Stimulated activated CD4-positive, alpha-beta T cell treated with anti-CD3 and anti-CD28 coated beads, TNF-alpha, amount 100 ng/mL, for 24 hours (primary cell): Measurements from ENCODE around the gene KLHL24.
"Not testable (repeated sequence)": the region's sequence is repeated elsewhere in the genome, so short reads cannot be mapped to it uniquely, and the experiment has no call there.

ENCODE experiments used
- DNase-seq, 3 experiments: peaks; one replicate each; pipeline ENCODE4 v3.0.0-alpha.2; 2020; ENCODE audit warnings: low read depth in 3 of 3

Gene KLHL24

DNA sequence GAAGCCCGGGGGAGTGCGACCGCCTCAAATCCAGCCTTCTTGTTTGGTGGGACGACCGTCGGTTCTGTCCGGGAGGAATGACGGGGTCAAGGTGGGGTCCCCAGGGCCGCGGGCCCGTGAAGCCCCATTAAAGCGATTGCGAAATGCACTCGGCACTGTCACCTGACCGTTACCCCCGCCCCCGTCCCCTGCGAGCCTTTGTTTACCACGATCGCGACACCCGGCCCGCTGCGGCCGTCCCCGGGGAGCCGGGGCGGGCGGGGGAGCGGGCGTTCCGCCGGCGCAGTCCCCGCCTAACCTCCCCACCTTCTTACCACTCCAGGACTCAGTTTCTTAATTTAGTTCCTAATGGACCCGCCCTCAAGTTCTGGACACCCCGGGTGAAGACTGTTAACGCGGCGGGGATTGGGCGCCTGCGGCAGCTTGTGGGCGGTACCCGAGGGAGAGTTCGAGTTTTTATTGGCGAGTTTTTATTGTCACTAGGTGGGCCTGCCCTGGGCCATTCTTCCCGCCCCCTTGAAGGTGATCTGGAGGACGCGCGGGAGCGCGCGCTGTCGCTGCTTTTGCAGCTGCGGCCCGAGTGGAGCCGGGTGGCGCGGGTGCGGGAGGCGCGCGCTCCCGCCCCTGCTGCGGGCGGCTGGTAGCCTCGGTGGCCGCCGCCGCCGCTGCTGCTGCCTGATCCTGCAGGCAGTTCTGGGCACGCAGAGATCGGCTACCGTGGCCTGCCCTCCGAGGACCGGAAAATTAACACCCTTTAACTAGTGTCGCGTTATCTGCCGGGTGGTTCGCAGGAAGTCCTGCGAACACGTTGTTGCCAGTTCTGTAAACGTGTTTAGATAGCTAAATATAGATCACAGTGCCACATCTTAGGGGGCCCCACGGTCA, 1.0 kb downstream of the KLHL24 start:
- DNase-seq = peak; percentile 82 to 92 (median 88)

DNA sequence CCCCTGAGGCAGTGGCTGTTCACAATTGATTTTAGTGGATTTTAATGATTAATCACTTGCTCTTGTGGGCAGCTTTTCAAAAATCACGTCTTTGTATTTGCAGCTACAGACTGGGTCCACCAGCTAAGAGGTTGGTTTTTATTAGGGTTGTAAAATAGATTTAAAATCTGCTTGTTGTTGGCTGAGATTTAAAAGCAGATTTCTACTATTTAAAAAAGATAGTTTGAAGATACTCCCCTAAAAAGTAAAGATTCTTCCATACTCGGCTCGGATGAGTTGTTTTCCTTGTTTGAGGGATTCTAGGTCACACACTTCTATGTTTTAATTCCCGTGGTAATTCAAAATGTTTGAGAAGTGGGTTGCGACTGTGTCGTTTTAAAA, 1.7 kb downstream of the KLHL24 start:
- DNase-seq = no peak

DNA sequence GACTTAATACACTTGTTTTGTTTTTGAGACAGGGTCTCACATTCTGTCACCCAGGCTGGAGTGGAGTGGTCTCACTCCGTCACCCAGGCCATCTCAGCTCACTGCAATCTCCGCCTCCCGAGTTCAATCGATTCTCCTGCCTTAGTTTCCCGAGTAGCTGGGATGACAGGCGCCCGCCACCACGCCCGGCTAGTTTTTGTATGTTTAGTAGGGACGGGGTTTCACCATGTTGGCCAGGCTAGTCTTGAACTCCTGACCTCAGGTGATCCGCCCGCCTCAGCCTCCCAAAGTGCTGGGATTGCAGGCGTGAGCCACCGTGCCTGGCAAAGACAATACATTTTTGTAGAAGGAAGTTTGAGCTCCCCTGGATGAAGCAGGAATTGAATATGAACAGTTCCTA, 2.2 kb downstream of the KLHL24 start:
- not testable (repeated sequence) for DNase-seq

GRCh38 chr3:183638101-183638852, 2.9 kb downstream of the KLHL24 start:
- DNase-seq = no peak

GRCh38 chr3:183640635-183641034, 5.2 kb downstream of the KLHL24 start:
- not testable (repeated sequence) for DNase-seq

DNA sequence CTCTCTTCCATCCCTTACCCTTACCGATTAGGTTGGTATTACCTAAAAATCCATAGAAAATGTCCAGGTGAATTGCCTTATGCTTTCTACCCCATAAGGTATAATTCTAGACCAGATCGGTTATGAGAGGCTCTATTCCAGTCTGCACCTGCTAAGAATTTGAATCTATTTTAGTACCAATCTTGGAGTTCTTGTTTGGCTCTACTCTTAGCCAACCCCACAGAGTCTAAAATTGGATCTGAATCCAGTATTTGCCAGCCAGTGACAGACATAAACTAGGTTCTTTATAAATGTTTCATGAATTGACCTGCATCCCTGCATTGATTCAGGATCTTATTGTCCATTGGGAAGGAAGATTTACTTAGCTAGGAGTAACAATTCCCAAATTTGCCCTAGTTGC, 6.5 kb downstream of the KLHL24 start:
- no peak for DNase-seq

DNA sequence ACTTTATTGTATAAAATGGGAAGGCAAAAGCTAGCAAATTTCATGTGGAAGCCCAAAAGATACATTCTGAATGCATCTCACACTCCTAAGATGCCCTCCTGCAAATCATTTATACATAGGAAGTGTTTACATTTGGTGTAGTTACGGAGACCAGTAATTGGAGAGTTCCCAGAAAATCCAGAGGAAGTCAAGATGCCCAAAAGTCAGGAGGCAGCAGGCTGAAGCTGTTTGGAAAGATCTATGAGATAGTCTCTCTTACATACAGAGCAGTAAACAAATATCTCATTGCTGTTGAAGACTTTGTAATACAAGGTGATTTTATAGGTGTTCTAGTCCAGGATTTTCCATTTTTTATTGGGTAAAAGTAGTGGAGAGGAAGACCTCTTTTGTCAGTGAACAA, 8.8 kb downstream of the KLHL24 start:
- no peak for DNase-seq

DNA sequence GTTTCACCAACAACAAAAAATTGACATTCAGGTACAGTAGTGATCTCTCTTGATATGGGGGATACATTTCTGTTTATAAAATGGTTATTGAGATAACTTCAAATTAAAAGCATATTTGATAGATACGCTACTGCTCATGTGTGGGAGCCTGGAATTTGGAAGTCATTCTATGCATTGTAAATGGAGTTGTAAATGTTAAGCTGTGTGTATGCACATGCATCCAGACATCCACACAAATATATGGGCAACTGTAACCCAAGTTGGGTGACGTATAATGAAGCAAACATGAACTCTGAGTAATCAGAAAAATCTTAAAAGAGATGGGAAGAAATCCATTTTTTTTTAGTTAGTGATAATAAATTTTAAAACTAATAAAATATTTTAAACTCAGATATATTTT, 9.8 kb downstream of the KLHL24 start:
- no peak for DNase-seq

- no peak for DNase-seq
Measured at GRCh38 chr3:183650554-183650953, 15.1 kb downstream of the KLHL24 start.

- DNase-seq = no peak
Measured at GRCh38 chr3:183653209-183654064, 18.0 kb downstream of the KLHL24 start.

DNA sequence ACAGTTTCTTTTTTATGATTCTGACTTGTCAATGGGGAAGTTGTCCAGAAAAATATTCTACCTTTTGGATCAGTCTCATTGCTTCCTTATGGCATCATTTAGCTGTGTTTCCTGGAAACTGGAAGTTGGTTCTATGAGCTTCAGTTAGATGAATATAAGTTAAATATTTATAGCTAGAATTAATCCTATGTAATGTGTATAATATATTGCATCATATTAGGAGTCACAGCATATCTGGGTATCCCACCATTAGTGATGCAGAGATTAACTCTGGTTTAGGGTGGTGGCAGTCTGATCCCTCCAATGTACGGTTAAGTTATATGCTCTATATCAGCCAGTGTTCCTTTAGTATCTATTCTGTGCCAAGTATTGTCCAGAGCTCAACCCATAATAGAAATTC, 19.3 kb downstream of the KLHL24 start:
- no peak for DNase-seq

- no peak for DNase-seq
Measured at GRCh38 chr3:183662099-183662498, 26.7 kb downstream of the KLHL24 start.

DNA sequence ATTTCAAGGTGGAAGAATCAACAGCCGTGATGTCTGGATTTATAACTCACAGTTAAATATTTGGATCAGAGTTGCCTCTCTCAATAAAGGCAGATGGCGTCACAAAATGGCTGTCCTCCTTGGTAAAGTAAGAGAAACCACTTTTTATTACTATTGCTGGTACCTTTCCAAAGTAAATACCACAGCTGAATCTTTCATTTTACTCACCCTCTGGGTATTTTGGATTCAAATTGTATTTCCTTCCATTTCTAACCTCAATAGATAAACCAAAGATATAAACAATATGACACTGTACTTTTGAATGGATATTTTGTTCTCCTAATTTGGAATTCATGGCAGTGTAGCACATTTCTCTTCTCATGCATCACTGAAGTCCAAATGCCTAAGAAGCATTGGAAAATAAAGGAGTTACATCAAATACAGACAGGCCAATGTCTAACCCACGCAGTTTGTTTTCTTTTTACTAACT, 29.5 kb downstream of the KLHL24 start:
- DNase-seq = no peak

DNA sequence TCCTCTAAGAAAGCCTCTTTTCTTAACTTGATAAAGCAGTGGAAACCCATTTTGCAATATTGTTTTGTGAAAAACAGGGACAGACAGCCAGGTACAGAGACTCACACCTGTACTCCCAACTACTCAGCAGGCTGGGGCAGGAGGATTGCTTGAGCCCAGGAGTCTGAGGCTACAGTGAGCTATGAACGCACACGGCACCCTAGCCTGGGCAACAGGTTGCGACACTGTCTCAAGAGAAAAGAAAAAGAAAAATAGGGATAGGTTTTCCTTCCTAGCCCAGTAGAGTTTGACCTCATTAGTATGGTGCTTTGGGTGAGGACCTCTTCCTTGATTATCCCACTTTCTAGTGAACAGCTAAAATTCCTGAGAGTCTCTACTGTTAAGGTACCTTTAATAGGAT, 44.6 kb downstream of the KLHL24 start:
- no peak for DNase-seq

DNA sequence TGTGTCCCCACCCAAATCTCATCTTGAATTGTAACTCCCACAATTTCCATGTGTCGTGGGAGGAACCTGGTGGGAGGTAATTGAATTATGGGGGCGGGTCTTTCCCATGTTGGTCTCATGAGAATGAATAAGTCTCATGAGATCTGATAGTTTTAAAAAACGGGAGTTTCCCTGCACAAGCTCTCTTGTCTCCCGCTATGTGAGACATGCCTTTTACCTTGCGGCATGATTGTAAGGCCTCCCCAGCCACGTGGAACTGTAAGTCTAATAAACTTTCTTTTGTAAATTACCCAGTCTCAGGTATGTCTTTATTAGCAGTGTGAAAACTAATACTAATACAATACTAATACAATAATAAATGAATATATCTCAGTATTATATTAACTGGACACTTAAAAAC, 52.3 kb downstream of the KLHL24 start:
- DNase-seq = no peak

- DNase-seq = no peak
Measured at GRCh38 chr3:183688874-183689273, 53.5 kb downstream of the KLHL24 start.

GRCh38 chr3:183689621-183690020, 54.2 kb downstream of the KLHL24 start:
- not testable (repeated sequence) for DNase-seq

- DNase-seq = no peak
Measured at GRCh38 chr3:183690402-183690995, 55.1 kb downstream of the KLHL24 start.

DNA sequence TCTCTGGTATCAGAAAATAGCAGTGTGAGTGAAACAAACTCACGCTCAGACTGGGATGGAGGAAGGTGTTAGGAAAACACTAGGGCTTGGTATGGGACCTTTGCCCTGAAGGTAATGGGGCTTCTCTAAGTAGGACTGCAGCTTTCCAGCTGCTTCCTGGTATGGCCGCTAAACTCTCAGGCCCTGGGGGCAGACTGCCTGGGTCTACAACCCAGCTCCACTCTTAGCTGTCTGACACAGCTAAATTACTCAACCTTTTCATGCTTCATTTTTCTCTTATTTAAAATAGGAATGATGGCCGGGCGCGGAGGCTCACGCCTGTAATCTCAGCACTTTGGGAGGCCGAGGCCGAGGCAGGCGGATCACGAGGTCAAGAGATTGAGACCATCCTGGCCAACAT, 57.0 kb downstream of the KLHL24 start:
- DNase-seq = no peak

- no peak for DNase-seq
Measured at GRCh38 chr3:183695569-183696364, 60.3 kb downstream of the KLHL24 start.

GRCh38 chr3:183697123-183697609, 61.7 kb downstream of the KLHL24 start:
- no peak for DNase-seq
